Measurements from ENCODE around the gene HK3.
A peak's percentile ranks its signal among the peaks of the same experiment; 100 is the strongest.

Gene HK3

DNA sequence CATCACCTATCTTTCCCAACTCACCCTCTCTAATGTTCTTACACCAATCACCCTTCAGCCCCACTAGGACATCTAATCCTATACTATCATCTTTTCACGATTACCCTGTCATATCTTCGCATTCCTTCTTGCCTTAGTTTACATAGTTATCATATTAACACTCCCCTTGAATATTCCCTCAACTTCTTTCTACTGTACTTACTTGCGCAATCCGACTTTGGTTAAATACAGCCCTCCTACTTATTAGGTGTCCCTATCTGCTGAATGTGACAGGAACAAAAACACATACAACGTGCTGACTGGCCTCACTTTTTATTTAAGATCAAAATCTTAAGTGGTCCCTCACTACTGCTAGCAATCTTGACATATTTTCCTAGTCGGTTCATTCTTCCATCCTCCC, 19.5 kb upstream of the HK3 start:
- no peak overlapping the region for H3K4me3 Mint-ChIP-seq
- no peak for ATAC-seq (replicated peaks; ENCODE audit: extremely low read depth, poor library complexity, severe bottlenecking)
- DNase-seq (ENCODE audit: low spot score in 2 of 2), result no peak
- H3K9me3 Mint-ChIP-seq, result no peaks in the 10 kb centered on the region
- H3K36me3 Mint-ChIP-seq (ENCODE audit: insufficient read depth), result peaks cover 15% of the 10 kb centered on the region
- H3K27me3 Mint-ChIP-seq, result no peaks in the 10 kb centered on the region
- no peak overlapping the region for H3K27ac Mint-ChIP-seq (ENCODE audit: low read depth)
- H3K4me1 Mint-ChIP-seq, result peaks cover 10% of the 10 kb centered on the region

DNA sequence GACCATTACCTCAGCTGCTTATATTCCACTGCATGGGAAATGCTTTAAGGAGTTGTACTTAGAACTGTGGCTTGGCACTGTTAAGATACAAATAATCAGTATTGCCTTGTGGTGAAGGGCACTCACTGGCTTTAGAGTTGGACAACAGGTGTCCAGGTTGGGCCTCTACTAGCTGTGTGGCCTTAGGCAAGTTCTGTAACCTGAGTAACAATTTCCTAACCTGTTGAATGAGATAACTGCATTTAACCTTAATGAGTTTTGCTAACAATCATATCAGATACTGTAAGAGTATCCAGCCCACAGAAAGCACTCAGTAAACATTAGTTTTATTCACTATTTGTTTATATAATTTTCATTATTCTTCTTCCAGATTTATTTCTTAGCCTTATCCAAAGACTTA, 17.2 kb upstream of the HK3 start:
- H3K36me3 Mint-ChIP-seq (ENCODE audit: insufficient read depth), result peaks cover 20% of the 10 kb centered on the region

DNA sequence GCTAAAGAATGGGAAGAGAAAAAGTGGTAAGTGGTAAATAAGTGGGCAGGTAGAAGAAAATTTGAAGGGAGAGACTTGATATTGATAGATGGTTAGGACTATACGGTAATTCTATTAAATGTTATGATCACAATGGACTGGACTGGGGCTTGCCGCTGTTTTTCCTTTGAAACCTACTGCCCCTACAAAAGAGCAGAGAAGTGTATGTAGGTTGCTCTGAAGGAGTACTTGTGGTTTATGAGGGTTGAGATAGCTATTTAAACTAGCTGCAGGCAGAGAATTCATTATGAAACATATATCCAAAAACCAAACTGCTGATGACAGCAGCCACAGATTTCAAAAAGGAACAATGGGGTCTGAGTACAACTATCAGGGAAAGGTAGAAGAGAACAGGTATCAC, 16.8 kb upstream of the HK3 start:
- Mint-ChIP-seq H3K27ac (ENCODE audit: low read depth) (peak overlapping the region; percentile 71), H3K4me1 (peaks cover 10% of the 10 kb centered on the region), H3K36me3 (ENCODE audit: insufficient read depth) (peaks cover 21% of the 10 kb centered on the region), H3K27me3 (no peaks in the 10 kb centered on the region), H3K9me3 (no peaks in the 10 kb centered on the region), H3K4me3 (no peak overlapping the region)
- no peak for ATAC-seq (replicated peaks; ENCODE audit: extremely low read depth, poor library complexity, severe bottlenecking)
- no peak for DNase-seq (ENCODE audit: low spot score in 2 of 2)

More for the DNA sequence above, 17.2 kb upstream of the HK3 start:
- H3K4me3 Mint-ChIP-seq, result no peak overlapping the region
- H3K9me3 Mint-ChIP-seq, result no peaks in the 10 kb centered on the region
- no peak overlapping the region for H3K27ac Mint-ChIP-seq (ENCODE audit: low read depth)
- H3K27me3 Mint-ChIP-seq, result no peaks in the 10 kb centered on the region
- DNase-seq (ENCODE audit: low spot score in 2 of 2) (no peak), ATAC-seq (replicated peaks; ENCODE audit: extremely low read depth, poor library complexity, severe bottlenecking) (no peak)
- H3K4me1 Mint-ChIP-seq, result peaks cover 10% of the 10 kb centered on the region

DNA sequence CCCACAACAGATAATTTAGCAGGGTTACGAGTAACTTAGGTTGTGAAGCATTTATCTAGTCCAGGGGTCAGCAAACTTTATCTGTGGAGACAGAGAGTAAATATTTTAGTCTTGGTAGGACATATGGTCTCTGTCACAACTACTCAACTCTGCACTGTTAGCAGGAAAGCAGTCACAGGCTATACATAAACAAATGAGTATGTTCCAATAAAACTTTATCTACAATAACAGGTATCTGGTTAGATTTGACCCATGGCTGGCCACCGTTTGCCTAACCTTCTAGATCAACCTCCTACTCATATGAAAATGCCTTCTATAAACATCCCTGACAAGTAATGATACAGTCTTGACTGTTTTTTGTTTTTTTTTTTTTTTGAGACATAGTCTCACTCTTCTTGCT, 13.0 kb upstream of the HK3 start:
- no peak overlapping the region for H3K27ac Mint-ChIP-seq (ENCODE audit: low read depth)
- ATAC-seq (replicated peaks; ENCODE audit: extremely low read depth, poor library complexity, severe bottlenecking) (no peak), DNase-seq (ENCODE audit: low spot score in 2 of 2) (no peak)
- H3K4me3 Mint-ChIP-seq, result no peak overlapping the region
- no peaks in the 10 kb centered on the region for H3K27me3 Mint-ChIP-seq
- no peaks in the 10 kb centered on the region for H3K4me1 Mint-ChIP-seq
- no peaks in the 10 kb centered on the region for H3K9me3 Mint-ChIP-seq
- H3K36me3 Mint-ChIP-seq (ENCODE audit: insufficient read depth), result peaks cover 31% of the 10 kb centered on the region

DNA sequence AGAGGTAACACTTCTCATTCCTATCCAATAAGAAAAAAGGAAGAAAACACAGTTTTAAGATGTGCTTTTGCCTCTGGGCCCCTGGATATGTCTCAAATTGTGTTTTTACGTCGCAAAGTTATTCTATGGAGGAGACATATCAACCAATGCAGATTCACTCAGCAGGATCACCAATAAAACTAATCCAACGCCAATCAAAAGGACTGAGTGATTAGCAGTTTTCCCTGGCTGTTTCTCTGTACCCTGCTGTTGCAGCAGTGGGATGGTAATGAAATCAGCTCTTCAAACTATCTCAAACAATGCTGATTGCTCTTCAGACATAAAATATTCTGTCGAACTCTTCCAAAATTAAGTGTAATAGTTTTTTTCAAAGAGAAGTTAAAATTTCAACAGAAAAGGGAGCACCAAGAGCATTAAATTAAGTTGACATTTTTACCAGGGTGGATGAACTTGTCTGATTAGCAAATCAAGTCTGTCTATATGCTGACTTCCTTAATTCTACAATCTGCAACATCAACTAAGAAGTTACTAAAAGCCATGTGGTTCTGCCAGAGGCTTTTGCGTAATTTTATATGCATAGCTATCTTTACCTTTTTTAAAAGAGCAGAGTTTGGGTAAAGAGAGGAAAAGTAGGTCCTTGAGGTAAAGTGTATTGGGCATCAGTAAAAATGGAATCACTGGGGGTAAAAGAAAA, 9.7 kb upstream of the HK3 start:
- Mint-ChIP-seq H3K4me3 (no peak overlapping the region), H3K4me1 (no peaks in the 10 kb centered on the region), H3K36me3 (ENCODE audit: insufficient read depth) (peaks cover 41% of the 10 kb centered on the region), H3K27ac (ENCODE audit: low read depth) (no peak overlapping the region), H3K27me3 (no peaks in the 10 kb centered on the region), H3K9me3 (no peaks in the 10 kb centered on the region)
- no peak for ATAC-seq (replicated peaks; ENCODE audit: extremely low read depth, poor library complexity, severe bottlenecking)
- no peak for DNase-seq (ENCODE audit: low spot score in 2 of 2)

DNA sequence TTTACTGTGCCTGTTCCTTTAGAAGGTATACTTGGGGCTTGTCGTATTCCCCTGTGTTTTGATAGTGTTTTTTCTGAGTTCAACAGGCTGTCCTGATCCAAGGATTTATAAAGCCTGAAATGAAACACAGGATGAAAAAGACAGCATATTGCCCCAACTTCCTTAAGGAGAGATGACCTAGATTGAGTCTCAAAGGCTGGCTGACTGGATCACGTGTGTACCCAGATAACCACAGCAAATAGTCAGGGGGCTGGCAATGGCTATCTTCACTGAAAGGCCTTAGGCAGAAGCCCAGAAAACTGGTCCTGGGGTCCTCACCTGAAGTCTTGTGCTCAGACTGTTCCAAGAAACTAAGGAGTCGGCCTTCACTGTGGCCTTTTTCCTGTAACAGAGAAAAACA, 7.7 kb upstream of the HK3 start:
- H3K27me3 Mint-ChIP-seq, result no peaks in the 10 kb centered on the region
- no peak overlapping the region for H3K4me3 Mint-ChIP-seq
- ATAC-seq (replicated peaks; ENCODE audit: extremely low read depth, poor library complexity, severe bottlenecking) (no peak), DNase-seq (ENCODE audit: low spot score in 2 of 2) (no peak)
- no peaks in the 10 kb centered on the region for H3K4me1 Mint-ChIP-seq
- H3K27ac Mint-ChIP-seq (ENCODE audit: low read depth), result no peak overlapping the region
- peaks cover 39% of the 10 kb centered on the region for H3K36me3 Mint-ChIP-seq (ENCODE audit: insufficient read depth)
- H3K9me3 Mint-ChIP-seq, result no peaks in the 10 kb centered on the region

DNA sequence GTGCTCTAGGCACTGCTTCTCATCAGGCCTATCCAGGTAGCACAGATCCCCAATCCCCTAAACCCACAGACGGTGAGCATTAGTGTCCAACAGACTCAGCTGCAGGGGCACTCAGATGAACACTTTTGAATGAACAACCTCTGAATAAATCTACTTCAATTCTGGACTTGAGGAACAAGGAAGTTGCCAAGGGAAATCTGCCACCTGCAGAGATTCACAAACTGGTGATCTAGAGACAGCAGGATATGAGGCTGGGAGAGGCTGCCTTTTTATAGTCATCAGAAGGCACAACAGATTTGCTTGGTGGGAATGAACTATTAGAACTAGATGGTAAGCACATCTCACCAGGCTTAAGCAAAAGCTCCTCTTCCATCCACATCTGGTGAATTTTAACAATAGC, 7.0 kb upstream of the HK3 start:
- H3K4me1 Mint-ChIP-seq, result peaks cover 1% of the 10 kb centered on the region
- DNase-seq (ENCODE audit: low spot score in 2 of 2) (no peak), ATAC-seq (replicated peaks; ENCODE audit: extremely low read depth, poor library complexity, severe bottlenecking) (no peak)
- peaks cover 35% of the 10 kb centered on the region for H3K36me3 Mint-ChIP-seq (ENCODE audit: insufficient read depth)
- H3K27ac Mint-ChIP-seq (ENCODE audit: low read depth), result no peak overlapping the region
- no peak overlapping the region for H3K4me3 Mint-ChIP-seq
- H3K27me3 Mint-ChIP-seq, result no peaks in the 10 kb centered on the region
- H3K9me3 Mint-ChIP-seq, result no peaks in the 10 kb centered on the region

DNA sequence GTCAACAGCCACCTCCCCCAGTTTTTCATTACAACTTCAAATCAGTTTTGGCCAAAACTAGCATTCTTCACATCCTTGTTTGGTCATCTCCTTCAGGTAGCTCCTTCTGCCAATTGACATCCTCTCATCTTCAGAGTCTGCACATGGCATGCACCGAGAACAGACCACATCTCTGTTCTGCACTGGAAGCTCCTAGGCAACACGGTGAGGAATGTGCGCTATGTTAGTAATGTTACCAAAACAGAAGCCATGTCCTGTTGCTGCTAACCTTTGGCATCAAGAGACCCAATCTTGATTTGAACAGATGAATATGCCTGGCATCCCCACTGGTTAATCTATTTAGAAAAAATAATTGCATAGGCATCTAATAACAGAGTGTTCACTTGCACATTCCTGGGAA, 5.1 kb upstream of the HK3 start:
- DNase-seq (ENCODE audit: low spot score in 2 of 2) (no peak), ATAC-seq (replicated peaks; ENCODE audit: extremely low read depth, poor library complexity, severe bottlenecking) (no peak)
- Mint-ChIP-seq H3K36me3 (ENCODE audit: insufficient read depth) (peaks cover 31% of the 10 kb centered on the region), H3K4me1 (peaks cover 11% of the 10 kb centered on the region), H3K4me3 (no peak overlapping the region), H3K27ac (ENCODE audit: low read depth) (no peak overlapping the region), H3K9me3 (no peaks in the 10 kb centered on the region), H3K27me3 (no peaks in the 10 kb centered on the region)

DNA sequence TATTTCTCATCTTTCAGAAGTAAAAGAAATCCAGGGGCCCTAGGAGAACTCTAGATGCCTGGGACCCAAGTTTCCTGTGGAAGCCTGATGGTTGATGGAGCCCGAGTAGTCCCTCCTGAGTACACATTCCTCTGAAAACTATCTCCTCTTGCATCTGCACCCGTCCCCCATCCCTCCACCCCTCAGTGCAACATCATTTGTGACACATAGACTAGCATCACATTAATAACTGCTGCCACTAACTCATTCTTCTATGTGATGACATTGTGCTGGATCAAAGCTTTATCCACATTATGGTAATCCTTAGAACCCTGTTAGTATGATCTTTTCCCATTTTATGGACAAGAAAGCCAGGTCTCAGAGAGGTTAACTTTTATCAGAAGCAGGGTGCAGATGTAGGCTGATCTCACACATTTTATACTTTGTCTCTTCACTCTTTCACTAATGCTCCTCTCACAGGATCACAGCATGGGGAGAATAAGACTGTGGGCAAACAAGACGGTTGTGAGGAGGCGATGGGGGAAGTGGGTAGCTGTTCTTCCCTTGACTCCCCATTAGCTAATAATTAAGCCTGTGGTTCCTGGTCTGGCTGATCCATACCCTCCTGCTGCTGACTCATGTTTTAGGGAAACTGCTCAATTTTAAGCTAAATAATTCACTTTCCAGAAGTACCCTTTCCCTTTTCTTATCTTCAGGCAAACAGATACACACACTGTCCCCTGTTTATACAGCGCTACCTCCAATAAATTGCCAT, 3.9 kb upstream of the HK3 start:
- Mint-ChIP-seq H3K4me3 (no peak overlapping the region), H3K4me1 (peaks cover 15% of the 10 kb centered on the region), H3K9me3 (no peaks in the 10 kb centered on the region), H3K27ac (ENCODE audit: low read depth) (no peak overlapping the region), H3K36me3 (ENCODE audit: insufficient read depth) (peaks cover 27% of the 10 kb centered on the region), H3K27me3 (peaks cover 3% of the 10 kb centered on the region)
- DNase-seq (ENCODE audit: low spot score in 2 of 2) (no peak), ATAC-seq (replicated peaks; ENCODE audit: extremely low read depth, poor library complexity, severe bottlenecking) (no peak)

DNA sequence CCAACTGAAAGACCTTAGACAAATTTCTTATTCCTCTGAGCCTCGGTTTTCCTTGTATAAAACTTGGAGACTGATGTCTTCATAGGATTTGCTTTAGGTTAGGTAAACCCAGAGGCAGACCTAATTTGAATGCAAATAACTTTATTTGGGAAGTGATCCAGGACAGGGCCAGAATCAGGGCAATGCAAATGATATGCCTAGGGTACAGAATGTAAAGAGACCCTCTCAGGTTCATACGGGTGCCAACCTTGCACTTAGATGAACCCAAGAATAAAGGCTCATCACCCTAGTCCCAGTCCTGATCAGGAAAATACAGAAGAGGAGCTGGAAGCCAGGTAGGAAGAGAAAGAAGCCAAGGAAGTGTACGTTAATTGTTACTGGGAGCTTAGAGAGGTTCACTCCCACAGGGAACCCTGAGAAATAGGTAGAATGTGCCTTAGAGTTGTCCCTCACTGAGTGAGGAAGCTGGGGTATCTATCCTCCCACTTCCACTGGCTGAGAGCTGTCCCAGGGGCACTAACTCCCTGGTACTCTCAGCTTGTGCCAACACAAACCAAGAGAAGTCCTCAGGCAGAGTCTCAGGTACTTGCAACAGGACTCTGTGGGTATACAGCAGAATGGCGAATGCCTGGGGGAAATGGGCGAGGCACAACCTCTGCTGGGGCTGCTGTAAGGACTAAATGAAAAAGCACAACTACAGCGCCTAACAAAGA, 3.1 kb upstream of the HK3 start:
- no peak for ATAC-seq (replicated peaks; ENCODE audit: extremely low read depth, poor library complexity, severe bottlenecking)
- peaks cover 15% of the 10 kb centered on the region for H3K4me1 Mint-ChIP-seq
- no peaks in the 10 kb centered on the region for H3K9me3 Mint-ChIP-seq
- no peak for DNase-seq (ENCODE audit: low spot score in 2 of 2)
- peaks cover 11% of the 10 kb centered on the region for H3K27me3 Mint-ChIP-seq
- H3K4me3 Mint-ChIP-seq, result no peak overlapping the region
- H3K36me3 Mint-ChIP-seq (ENCODE audit: insufficient read depth), result peaks cover 25% of the 10 kb centered on the region
- peak overlapping the region; percentile 45 for H3K27ac Mint-ChIP-seq (ENCODE audit: low read depth)

DNA sequence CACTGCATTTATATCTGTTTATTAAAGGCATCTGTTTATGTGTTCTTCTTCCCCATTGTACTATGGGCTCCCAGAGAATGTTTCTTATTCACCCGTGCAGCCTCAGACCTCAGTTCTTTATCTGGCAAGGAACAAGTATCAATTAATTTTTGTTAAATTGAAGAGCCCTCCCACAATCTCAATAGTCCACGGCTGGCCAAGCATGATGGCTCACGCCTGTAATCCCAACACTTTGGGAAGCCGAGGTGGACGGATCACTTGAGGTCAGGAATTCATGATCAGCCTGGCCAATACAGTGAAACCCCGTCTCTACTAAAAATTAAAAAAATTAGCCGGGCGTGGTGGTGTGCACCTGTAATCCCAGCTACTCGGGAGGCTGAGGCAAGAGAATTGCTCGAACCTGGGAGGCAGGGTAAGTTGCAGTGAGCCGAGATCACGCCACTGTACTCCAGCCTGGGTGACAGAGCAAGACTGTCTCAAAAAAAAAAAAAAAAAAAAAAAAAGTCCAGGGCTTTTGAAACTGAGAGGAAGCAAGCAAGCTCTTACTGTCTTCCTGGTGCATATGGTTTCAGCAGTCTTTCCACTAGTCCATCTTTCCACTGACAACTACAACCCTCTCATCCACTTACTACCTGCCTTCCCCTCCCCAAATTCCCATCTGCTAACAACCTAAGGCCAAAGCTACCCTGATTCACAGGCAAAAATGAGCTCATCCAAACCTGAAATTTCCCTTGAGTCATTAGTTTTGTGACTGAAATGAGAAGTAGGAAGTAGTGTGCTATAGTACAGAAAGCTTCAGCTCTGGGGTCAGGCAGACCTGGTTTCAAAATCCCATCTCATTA, 2.3 kb upstream of the HK3 start:
- Mint-ChIP-seq H3K9me3 (no peaks in the 10 kb centered on the region), H3K36me3 (ENCODE audit: insufficient read depth) (peaks cover 22% of the 10 kb centered on the region), H3K27ac (ENCODE audit: low read depth) (peak overlapping the region; percentile 45), H3K4me1 (peaks cover 15% of the 10 kb centered on the region), H3K4me3 (no peak overlapping the region), H3K27me3 (peaks cover 17% of the 10 kb centered on the region)
- no peak for ATAC-seq (replicated peaks; ENCODE audit: extremely low read depth, poor library complexity, severe bottlenecking)
- no peak for DNase-seq (ENCODE audit: low spot score in 2 of 2)

DNA sequence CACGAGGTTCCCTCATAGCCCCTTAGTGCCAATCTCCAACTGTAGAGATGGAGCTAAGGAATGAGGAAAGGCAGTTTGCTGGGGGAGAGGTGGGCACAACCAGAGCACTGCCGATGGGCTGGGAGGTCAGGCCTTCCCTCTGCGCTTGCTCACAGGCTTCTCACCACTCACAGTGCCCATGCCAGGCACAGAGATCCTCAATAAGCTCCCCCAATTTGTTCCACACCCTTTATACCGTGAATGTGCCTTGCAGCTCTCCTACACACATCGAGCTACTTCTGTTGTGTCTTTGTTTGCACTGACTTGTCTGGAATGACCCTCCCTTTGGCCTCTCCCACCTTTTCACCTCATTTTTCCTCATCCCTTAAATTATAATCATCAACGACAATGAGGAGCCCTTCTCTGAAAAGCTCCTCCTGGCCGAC, 1.6 kb upstream of the HK3 start:
- no peak overlapping the region for H3K4me3 Mint-ChIP-seq
- peaks cover 15% of the 10 kb centered on the region for H3K4me1 Mint-ChIP-seq
- no peak overlapping the region for H3K27ac Mint-ChIP-seq (ENCODE audit: low read depth)
- DNase-seq (ENCODE audit: low spot score in 2 of 2) (no peak), ATAC-seq (replicated peaks; ENCODE audit: extremely low read depth, poor library complexity, severe bottlenecking) (no peak)
- peaks cover 17% of the 10 kb centered on the region for H3K27me3 Mint-ChIP-seq
- H3K36me3 Mint-ChIP-seq (ENCODE audit: insufficient read depth), result peaks cover 22% of the 10 kb centered on the region
- H3K9me3 Mint-ChIP-seq, result no peaks in the 10 kb centered on the region
